OCI-LY7 (cell line): ENCODE data around the gene ARHGEF26.

Experiments used
- EZH2phosphoT487 ChIP-seq: fragments of 200-600 bp; sonication (generic); IDR thresholded peaks from 2 replicates; pipeline ENCODE4 v1.6.1; 2018; ENCODE audit warnings: low read depth, borderline replicate concordance, mild to moderate bottlenecking, mixed run types, antibody characterized with exemption, low read length, moderate library complexity, mixed read lengths
- TF ChIP-seq, protein P1 (sequence below): fragments of 200-600 bp; sonication (generic); conservative IDR thresholded peaks from 2 replicates; pipeline ENCODE4 v1.5.1; 2014; ENCODE audit warnings: mild to moderate bottlenecking, antibody characterized with exemption, low read length, moderate library complexity, mixed read lengths

DNA sequence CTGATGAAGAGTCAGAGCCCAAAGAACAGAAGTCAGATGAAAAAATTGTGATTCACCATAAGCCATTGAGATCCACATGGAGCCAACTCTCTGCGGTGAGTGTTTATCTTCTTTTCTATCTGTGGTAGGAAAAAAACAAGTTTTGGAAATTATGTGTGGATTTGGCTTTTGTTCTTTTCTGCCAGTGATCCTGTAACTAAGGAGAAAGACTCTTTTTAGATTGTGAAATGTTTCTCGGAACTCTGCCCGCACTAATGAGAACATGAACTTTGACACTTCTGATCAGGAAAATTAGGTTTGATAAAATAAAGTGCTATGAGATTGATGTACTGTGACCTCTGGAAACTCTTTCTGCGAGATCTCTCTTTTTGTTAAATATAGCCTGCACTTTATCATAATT is 8.4 kb downstream of the ARHGEF26 start:
- TF ChIP-seq, protein P1, sequence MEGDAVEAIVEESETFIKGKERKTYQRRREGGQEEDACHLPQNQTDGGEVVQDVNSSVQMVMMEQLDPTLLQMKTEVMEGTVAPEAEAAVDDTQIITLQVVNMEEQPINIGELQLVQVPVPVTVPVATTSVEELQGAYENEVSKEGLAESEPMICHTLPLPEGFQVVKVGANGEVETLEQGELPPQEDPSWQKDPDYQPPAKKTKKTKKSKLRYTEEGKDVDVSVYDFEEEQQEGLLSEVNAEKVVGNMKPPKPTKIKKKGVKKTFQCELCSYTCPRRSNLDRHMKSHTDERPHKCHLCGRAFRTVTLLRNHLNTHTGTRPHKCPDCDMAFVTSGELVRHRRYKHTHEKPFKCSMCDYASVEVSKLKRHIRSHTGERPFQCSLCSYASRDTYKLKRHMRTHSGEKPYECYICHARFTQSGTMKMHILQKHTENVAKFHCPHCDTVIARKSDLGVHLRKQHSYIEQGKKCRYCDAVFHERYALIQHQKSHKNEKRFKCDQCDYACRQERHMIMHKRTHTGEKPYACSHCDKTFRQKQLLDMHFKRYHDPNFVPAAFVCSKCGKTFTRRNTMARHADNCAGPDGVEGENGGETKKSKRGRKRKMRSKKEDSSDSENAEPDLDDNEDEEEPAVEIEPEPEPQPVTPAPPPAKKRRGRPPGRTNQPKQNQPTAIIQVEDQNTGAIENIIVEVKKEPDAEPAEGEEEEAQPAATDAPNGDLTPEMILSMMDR, result no peak
- no peak for TF ChIP-seq EZH2phosphoT487
